Calu3 (cell line): ENCODE data around the gene DDX49. TPM values are rescaled to one million over a fixed set of nuclear protein-coding genes. Genes with fewer than 3 reads are reported as not detected.

Experiments used
- BruUV-seq: library from RNA; stranded (reverse); fragments of 400-500 nt; replicated peaks from 2 replicates; lab custom pipeline; 2021; lab: Mats Ljungman, UMichigan
- CTCF ChIA-PET: fragments of 300-600 bp; sonication (Branson Sonifier 250); formaldehyde crosslinking; loops from one replicate; lab custom pipeline; 2022; ENCODE audit warnings: antibody characterized with exemption; lab: Charles Lee
- DNase-seq: peaks from one replicate; pipeline ENCODE4 v3.0.0; 2022
- H3K27ac Mint-ChIP-seq: one replicate; pipeline ENCODE4 v1.8.0; 2022; ENCODE audit warnings: mixed read lengths; ENCODE audit not compliant: unreplicated experiment
- H3K27me3 Mint-ChIP-seq: one replicate; pipeline ENCODE4 v1.8.0; 2022; ENCODE audit warnings: mixed read lengths; ENCODE audit not compliant: unreplicated experiment
- H3K36me3 Mint-ChIP-seq: one replicate; pipeline ENCODE4 v1.8.0; 2022; ENCODE audit warnings: mild to moderate bottlenecking, moderate library complexity, mixed read lengths; ENCODE audit not compliant: insufficient read depth, unreplicated experiment
- H3K4me1 Mint-ChIP-seq: one replicate; pipeline ENCODE4 v1.8.0; 2022; ENCODE audit warnings: mild to moderate bottlenecking, low read depth, mixed read lengths; ENCODE audit not compliant: unreplicated experiment
- H3K4me3 Mint-ChIP-seq: one replicate; pipeline ENCODE4 v1.8.0; 2022; ENCODE audit warnings: mild to moderate bottlenecking, low read depth, moderate library complexity, mixed read lengths; ENCODE audit not compliant: unreplicated experiment
- H3K9me3 Mint-ChIP-seq: one replicate; pipeline ENCODE4 v1.8.0; 2022; ENCODE audit warnings: low read depth, mixed read lengths; ENCODE audit not compliant: unreplicated experiment
- intact Hi-C: fragments of 100-400 bp; cut with micrococcal nuclease; formaldehyde crosslinking; loops from one replicate; pipeline ENCODE4 v1.10.0; 2022; ENCODE audit not compliant: unreplicated experiment
- total RNA-seq: library from RNA; stranded (reverse); gene quantifications from 2 replicates; pipeline ENCODE4 v1.2.3, GENCODE V29; 2022
- TF ChIP-seq, protein P1 (sequence below): fragments of 200-600 bp; IDR thresholded peaks from one replicate; pipeline ENCODE4 v1.8.0; 2022; ENCODE audit warnings: antibody characterized with exemption; ENCODE audit not compliant: unreplicated experiment

Gene DDX49
- total RNA-seq, 1 experiment from 2014 or later, result 34.4 TPM

DNA sequence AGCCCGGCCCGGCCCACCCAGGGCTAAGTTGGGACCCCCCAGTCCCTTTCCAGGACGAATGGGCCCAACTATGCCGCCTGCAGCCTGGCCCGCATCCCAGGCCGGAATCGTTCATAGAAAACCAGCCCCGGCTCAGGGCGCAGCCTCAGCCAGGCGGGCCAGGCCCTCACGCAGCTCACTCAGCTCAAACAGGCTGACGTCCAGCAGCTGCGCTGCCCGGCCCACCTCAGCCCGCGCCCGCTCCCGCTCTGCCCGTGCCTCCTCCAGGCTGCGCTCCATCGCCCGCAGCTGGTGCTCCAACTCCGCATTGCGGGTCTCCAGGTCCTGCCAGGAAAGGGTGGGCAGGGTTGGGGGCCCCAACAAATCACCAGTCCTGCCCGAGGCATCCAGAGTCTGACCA is 9.8 kb downstream of the DDX49 start:
- TF ChIP-seq, protein P1, sequence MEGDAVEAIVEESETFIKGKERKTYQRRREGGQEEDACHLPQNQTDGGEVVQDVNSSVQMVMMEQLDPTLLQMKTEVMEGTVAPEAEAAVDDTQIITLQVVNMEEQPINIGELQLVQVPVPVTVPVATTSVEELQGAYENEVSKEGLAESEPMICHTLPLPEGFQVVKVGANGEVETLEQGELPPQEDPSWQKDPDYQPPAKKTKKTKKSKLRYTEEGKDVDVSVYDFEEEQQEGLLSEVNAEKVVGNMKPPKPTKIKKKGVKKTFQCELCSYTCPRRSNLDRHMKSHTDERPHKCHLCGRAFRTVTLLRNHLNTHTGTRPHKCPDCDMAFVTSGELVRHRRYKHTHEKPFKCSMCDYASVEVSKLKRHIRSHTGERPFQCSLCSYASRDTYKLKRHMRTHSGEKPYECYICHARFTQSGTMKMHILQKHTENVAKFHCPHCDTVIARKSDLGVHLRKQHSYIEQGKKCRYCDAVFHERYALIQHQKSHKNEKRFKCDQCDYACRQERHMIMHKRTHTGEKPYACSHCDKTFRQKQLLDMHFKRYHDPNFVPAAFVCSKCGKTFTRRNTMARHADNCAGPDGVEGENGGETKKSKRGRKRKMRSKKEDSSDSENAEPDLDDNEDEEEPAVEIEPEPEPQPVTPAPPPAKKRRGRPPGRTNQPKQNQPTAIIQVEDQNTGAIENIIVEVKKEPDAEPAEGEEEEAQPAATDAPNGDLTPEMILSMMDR, result no peak
- Mint-ChIP-seq H3K4me3 (no peak overlapping the region), H3K9me3 (no peaks in the 10 kb centered on the region), H3K4me1 (no peaks in the 10 kb centered on the region), H3K27me3 (no peaks in the 10 kb centered on the region), H3K27ac (no peak overlapping the region), H3K36me3 (peaks cover 37% of the 10 kb centered on the region)
- BruUV-seq, result no TSS peak
- intact Hi-C loops, result no loop called here
- DNase-seq, result no peak
- CTCF ChIA-PET, result no interaction called here

DNA sequence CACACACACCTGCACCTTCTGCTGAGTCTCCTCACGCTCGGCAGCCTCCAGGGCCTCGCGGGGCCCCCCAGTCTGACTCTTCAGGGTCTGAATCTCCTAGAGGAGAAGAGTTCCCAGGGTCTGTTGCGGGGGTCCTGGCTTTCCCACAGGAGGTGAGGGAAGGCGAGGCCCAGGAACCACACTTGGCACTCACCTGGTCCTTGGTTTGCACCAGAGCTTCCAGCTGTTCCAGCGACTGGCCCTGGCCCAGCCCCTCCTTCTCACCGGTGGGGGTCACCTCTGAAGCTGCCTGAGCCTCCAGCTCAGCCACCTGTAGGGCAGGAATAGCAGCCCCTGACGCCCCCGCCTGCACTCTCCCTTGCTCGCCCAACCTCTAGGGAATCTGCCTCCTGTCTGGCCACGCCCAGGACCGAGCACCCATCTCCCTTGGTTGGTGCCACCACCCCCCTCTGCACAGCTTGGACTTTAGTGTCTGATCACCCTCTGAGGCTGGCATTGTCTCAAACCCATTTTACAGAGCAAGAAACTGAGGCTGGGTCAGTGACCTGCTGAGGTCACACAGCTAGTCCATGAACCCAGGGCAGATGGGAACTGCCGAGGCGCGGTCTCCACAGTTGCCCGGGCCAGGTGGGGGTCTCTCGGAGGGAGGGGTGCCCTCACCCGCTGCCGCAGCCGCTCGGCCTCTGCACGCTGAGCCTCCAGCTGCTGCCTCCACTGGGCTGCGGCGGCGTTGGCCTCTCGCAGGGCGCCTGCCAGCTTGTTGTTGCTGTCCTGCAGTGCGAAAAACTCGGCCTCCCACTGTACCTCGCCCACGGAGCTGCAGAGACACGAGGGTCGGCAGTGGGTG is 12.0 kb downstream of the DDX49 start:
- peaks cover 25% of the 10 kb centered on the region for H3K36me3 Mint-ChIP-seq
- H3K4me1 Mint-ChIP-seq, result no peaks in the 10 kb centered on the region
- no peak overlapping the region for H3K4me3 Mint-ChIP-seq
- DNase-seq, result no peak
- H3K27ac Mint-ChIP-seq, result no peak overlapping the region
- TF ChIP-seq, protein P1, result no peak
- no TSS peak for BruUV-seq
- intact Hi-C loops, result no loop called here
- CTCF ChIA-PET, result no interaction called here
- no peaks in the 10 kb centered on the region for H3K27me3 Mint-ChIP-seq
- H3K9me3 Mint-ChIP-seq, result no peaks in the 10 kb centered on the region

DNA sequence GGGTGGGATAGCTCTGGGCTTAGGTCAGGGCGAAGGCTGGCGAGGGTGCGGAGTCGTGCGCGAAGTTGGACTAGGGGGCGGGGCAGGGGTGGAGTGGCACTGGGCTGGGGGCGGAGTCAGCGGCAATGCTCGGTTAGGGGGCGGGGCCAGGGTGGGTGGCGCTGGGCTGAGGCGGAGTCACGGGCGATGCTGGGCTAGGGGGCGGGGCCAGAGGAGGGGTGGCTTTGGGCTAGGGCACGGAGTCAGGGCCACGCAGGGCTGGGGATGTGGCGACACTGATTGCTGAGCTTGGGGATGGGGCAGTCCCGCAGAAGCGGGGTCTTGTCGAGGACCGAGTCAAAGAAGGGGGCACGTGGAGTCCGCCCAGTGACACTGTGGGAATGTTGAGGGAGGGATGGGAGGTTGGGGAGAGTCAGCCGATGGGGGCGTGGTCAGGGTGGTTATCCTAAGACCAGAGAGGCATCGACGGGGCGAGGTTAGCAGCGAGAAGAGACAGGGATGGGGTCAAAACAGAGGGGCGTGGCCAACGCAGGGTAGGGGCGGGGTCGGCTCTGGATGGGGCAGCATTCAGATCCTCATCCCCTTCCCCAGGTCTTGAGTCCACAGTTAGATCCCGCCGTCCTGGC is 12.8 kb downstream of the DDX49 start:
- H3K4me3 Mint-ChIP-seq, result no peak overlapping the region
- H3K27ac Mint-ChIP-seq, result no peak overlapping the region
- H3K36me3 Mint-ChIP-seq, result peaks cover 24% of the 10 kb centered on the region
- intact Hi-C loops, result no loop called here
- H3K27me3 Mint-ChIP-seq, result no peaks in the 10 kb centered on the region
- H3K4me1 Mint-ChIP-seq, result no peaks in the 10 kb centered on the region
- BruUV-seq, result no TSS peak
- no peaks in the 10 kb centered on the region for H3K9me3 Mint-ChIP-seq
- no peak for DNase-seq
- CTCF ChIA-PET, result no interaction called here
- TF ChIP-seq, protein P1, result no peak

DNA sequence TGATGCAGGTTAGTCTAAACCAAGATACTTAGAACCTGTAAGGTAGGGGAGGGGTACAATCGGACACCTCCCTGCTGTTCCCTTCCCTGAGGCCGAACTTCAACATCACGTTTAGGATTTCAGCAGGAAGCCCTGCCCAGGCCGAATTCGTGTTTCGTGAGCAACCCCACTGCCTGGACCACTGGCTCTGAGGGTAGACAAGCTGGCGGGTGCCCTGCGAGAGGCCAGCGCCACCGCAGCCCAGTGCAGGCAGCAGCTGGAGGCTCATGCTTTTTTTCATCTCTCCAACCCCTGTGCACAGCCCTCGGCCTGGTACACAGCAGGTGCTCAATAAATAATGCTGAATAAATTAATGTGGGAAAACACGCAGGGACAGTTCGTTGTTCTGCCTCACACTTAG is 13.8 kb downstream of the DDX49 start:
- no TSS peak for BruUV-seq
- H3K9me3 Mint-ChIP-seq, result no peaks in the 10 kb centered on the region
- intact Hi-C loops, result no loop called here
- H3K27ac Mint-ChIP-seq, result no peak overlapping the region
- CTCF ChIA-PET, result no interaction called here
- peaks cover 31% of the 10 kb centered on the region for H3K36me3 Mint-ChIP-seq
- H3K4me1 Mint-ChIP-seq, result no peaks in the 10 kb centered on the region
- DNase-seq, result no peak
- H3K4me3 Mint-ChIP-seq, result no peak overlapping the region
- TF ChIP-seq, protein P1, result no peak
- H3K27me3 Mint-ChIP-seq, result no peaks in the 10 kb centered on the region
